ENCODE data around the gene SLC38A10. TPM values are rescaled to one million over a fixed set of nuclear protein-coding genes. Genes with fewer than 3 reads are reported as not detected.

The SLC38A10 gene
- total RNA-seq, 4 donors from 2014 or later: 126 to 206 (median 169) TPM

GRCh38 chr17:81336296-81336929 is 41.3 kb upstream of the SLC38A10 start:
- Histone ChIP-seq H3K27ac (peak overlapping the region in 1 of 4 donors; percentile 71), H3K4me1 (peaks cover 3 to 69% (median 9%) of the 10 kb centered on the region in 4 donors)

GRCh38 chr17:81335773-81336157 is 40.7 kb upstream of the SLC38A10 start:
- TF ChIP-seq POLR2A (IDR thresholded peaks at IDR 0.05): no peak
- TF ChIP-seq CTCF (IDR thresholded peaks at IDR 0.05): no peak
- no peaks in the 10 kb centered on the region for H3K9me3 ChIP-seq
- H3K36me3 ChIP-seq: no peaks in the 10 kb centered on the region
- H3K27me3 ChIP-seq: no peaks in the 10 kb centered on the region
- peak overlapping the region in 1 of 4 donors; percentile 71 for H3K27ac ChIP-seq
- H3K4me3 ChIP-seq: no peak overlapping the region
- peak in 2 of 3 donors; percentile 76 to 77 for DNase-seq
- H3K4me1 ChIP-seq: peaks cover 0 to 69% (median 11%) of the 10 kb centered on the region in 4 donors

More at GRCh38 chr17:81336296-81336929, 41.3 kb upstream of the SLC38A10 start:
- Histone ChIP-seq H3K4me3 (no peak overlapping the region), H3K9me3 (no peaks in the 10 kb centered on the region), H3K27me3 (no peaks in the 10 kb centered on the region), H3K36me3 (no peaks in the 10 kb centered on the region)
- TF ChIP-seq CTCF (IDR thresholded peaks at IDR 0.05) (no peak), POLR2A (IDR thresholded peaks at IDR 0.05) (no peak)
- DNase-seq: no peak

GRCh38 chr17:81334987-81335772 is 40.1 kb upstream of the SLC38A10 start:
- Histone ChIP-seq H3K4me3 (no peak overlapping the region), H3K27me3 (no peaks in the 10 kb centered on the region), H3K9me3 (no peaks in the 10 kb centered on the region), H3K36me3 (no peaks in the 10 kb centered on the region), H3K27ac (peak overlapping the region in 1 of 4 donors; percentile 71), H3K4me1 (peaks cover 0 to 69% (median 11%) of the 10 kb centered on the region in 4 donors)
- no peak for DNase-seq
- no peak for TF ChIP-seq POLR2A (IDR thresholded peaks at IDR 0.05)
- TF ChIP-seq CTCF (IDR thresholded peaks at IDR 0.05): no peak

- Histone ChIP-seq H3K4me3 (no peak overlapping the region), H3K36me3 (no peaks in the 10 kb centered on the region), H3K27me3 (no peaks in the 10 kb centered on the region), H3K9me3 (no peaks in the 10 kb centered on the region), H3K4me1 (peaks cover 0 to 69% (median 12%) of the 10 kb centered on the region in 4 donors), H3K27ac (no peak overlapping the region)
- TF ChIP-seq POLR2A (IDR thresholded peaks at IDR 0.05) (no peak), CTCF (IDR thresholded peaks at IDR 0.05) (no peak)
- no peak for DNase-seq
Measured at GRCh38 chr17:81334391-81334901, 39.3 kb upstream of the SLC38A10 start.

DNA sequence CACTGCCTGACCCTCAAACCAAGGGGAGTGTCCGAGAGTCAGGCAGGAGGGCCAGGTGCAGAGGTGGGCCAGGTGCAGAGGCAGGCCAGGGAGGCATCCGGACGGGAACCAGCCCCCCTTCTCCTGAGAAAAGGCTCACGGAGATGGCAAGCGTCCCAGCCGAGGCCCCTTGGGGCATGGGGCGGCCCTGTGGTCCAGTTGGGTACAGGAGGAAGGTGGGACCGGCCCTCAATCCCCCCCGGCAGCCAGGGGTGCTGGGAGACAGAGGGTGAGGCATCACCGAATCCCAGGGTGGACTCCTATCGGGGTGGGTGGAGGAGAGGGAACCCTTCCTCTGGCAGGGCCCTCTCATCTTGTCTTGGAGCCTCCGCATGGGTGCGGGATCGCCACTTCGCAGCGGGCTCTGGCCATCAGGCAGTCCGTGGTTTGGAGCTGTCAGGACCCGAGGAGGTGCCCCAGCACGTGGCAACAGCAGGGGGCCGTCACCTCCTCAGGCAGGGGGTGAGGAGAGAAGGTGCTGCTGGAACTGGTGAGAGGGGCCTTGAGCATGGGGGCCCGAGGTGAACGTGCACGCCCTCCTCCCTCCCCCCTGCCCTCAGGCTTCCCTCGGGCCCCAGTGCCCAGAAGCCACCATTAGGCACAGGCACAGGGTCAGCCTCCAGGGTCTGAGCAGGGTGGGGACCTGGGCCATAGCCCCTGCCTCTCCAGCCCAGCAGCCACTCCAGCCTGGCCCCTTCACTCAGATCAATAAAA is 38.7 kb upstream of the SLC38A10 start:
- no peak overlapping the region for H3K4me3 ChIP-seq
- H3K27me3 ChIP-seq: no peaks in the 10 kb centered on the region
- H3K9me3 ChIP-seq: no peaks in the 10 kb centered on the region
- H3K36me3 ChIP-seq: no peaks in the 10 kb centered on the region
- peaks cover 0 to 69% (median 13%) of the 10 kb centered on the region in 4 donors for H3K4me1 ChIP-seq
- no peak overlapping the region for H3K27ac ChIP-seq
- TF ChIP-seq POLR2A (IDR thresholded peaks at IDR 0.05): no peak
- no peak for TF ChIP-seq CTCF (IDR thresholded peaks at IDR 0.05)
- DNase-seq: no peak
